ENCODE results near the gene SMPD3.

The SMPD3 gene

DNA sequence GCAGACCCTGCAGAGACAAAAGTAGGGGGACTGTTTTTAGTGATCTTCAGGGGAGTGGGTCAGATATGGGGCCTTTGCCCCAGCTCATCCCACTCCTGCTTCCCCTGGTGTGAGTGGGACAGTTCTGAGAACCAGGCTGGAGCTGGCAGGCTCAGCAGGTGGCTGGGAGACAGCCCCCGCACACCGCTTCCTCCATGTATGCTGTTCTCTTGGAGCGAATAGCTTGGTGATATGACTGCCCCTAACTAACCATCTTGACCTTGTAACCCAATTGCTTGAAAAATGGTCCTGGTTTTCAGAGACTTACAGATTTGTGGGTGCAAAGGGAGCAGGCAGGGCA lies 76.0 kb downstream of the SMPD3 start:
- DNase-seq (ENCODE audit: extremely low read depth in 1 of 2, low read depth in 1 of 2) = no peak

DNA sequence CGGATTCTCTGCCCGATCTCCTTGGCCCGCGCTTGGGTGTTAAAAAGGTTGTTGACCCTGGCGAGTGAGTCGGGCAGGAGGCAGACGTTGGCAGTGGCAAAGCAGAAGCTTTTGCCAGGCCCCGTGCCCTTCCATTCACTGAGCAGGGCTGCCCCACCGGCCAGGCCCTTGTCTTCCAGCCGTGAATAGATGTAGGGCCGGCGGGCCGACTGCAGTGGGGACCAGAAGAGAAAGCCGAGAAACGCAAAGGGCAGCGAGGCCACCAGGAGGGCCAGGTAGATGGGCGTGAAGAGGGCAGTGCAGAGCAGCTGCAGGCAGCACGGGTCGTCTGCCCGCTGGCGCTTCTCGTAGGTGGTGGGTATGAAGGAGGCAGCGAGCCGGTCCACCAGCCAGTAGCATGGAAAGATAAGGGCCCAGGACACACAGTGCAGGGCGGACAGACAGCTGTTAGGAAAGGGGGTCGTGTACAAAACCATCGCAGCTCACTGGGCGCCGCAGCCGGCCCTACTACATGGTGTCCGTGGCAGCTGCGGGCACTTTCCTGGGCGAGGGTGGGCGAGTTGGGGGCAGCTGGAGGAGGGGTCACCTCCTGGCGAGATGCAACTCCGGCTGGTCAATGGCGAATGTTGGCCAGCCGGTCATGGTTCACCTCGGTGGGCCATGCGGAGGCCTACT lies 76.5 kb downstream of the SMPD3 start:
- DNase-seq (ENCODE audit: extremely low read depth in 1 of 2, low read depth in 1 of 2) = no peak

DNA sequence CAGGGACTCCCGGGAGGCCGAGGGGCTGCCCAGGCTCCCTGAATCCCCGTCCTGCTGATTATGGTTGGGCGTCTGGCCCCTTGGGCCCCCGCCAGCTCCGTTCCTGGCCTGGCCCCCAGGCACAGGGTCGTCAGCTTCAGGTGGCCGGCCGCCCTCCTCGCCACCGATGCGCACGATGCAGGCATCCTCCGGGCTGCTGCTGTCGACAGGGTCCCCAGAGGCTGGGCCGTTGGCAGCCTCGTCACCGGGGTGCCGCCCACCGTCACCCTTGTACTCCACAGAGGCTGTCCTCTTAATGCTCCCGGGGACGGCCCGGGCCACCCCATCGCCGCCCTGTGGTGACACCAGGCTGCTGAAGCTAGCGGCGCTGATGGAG lies 77.0 kb downstream of the SMPD3 start:
- DNase-seq (ENCODE audit: extremely low read depth in 1 of 2, low read depth in 1 of 2) = no peak

DNA sequence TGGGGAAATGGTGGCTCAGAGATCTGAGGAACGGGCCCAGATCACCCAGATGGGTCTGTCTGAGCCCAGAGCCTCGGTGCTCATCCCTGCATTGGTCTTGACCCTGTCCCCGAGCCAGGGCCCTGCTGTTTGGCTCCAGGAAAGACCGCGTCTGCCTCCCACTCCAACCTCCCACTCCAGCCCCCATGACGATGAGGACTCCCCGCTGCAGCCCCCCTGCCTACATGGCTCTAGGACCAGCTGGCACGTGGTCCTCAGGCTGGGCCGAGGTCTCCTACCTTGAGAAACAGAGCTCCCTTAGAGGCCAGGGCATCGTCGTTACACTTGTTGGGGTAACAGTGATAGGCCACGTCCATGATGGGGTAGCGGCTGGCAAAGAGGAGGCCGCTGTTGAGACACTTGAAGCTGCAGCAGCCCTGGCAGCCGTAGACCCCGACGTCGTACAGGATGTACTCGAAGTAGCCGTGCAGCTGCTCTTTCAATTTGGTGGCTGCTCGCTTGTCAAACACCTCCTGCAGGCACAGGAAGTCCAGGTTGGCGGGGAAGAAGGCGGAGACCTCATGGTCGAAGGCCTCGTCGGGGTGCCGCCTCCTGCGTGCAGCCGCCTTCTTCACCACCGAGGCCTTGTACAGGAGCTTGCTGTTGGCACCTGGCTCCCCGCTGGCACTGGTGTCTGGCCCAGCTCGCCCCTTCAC lies 77.6 kb downstream of the SMPD3 start:
- DNase-seq (ENCODE audit: extremely low read depth in 1 of 2, low read depth in 1 of 2) = no peak

DNA sequence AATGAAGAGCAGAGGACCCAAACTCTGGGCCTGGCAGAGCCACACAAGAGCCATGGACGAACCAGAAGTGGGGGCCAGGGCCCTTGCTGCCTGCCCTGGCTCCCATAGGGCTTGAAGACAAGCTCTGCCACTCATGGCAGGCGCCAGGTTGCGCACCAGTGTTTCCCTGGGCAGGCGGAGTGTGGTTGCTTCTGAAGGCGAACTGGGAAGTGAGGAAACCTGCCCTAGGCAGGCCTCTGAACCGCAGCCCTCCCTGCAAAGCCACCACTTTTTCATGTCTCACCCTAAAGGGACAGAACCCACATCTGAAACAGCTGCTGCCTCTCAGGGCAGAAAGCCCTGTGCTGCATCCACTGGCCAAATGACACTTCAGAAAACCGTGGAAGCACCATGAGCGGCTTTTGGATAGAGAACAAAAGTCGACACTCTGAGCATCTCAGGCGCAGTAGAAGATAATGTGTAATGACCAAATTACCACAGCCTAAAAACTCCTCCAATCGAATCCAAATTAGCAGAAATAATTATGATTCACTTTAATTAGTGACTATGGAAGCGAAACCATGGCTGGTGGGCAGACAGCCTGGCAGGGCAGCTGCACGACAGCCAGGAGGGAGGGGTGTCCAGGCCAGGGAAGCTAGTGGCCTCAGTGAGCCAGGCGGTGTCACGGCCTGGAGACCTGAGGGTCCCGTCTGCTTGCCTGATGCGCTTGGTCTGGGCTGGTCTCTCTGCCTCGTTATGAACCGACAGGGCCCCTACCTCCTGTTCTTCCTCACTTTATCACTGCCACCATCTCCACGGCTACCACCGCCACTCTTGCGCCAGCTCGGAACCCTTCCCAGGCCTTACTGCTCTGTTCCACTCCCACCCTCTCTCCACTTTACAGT lies 78.4 kb downstream of the SMPD3 start:
- DNase-seq (ENCODE audit: extremely low read depth in 1 of 2, low read depth in 1 of 2) = no peak

DNA sequence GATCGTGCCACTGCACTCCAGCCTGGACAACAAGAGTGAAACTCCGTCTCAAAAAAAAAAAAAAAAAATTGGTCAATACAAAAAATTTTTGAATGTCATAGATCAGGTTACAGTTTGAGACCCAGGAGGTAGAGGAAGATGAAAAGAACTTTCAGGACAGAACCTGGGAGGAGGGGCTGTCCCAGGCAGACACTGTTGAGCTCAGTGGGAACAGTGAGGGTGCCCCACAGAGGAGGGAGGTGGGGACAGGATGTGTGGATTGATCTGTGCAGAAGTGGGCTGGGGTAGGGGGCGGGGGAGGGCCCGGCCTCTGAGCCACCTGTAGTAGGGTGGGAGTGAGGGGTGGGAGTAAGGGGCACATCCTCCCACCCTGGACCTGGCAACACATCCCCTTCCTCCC lies 79.1 kb downstream of the SMPD3 start:
- DNase-seq (ENCODE audit: extremely low read depth in 1 of 2, low read depth in 1 of 2) = no peak

DNA sequence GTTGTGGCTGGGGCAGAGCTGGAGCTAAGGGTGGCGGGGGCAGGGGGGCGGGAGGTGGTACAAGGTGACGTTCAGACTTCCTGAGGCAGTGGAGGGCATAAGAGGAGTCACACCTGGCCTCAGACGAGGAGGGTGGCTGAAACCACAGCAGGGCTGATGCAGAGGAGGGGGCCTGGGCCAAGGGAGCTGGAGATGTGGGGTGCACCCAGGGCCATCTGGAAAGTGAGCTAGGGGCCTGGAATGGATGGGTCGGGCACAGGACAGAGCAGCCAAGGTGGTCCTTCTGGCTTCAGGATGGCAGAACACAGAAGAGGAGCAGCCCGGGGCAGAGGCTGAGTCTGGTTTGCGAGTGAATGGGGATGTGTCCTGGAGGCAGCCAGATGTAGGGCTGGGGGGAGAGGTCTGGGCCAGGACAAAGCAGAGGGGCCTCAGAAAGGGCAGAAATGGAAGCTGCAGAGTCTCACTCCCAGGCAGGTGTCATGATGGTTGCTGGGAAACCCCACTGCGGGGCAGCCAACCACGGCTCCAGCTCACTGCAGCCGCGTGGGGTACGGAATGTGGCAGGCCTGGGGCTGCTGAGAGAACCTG lies 79.9 kb downstream of the SMPD3 start:
- no peak for DNase-seq (ENCODE audit: extremely low read depth in 1 of 2, low read depth in 1 of 2)

DNA sequence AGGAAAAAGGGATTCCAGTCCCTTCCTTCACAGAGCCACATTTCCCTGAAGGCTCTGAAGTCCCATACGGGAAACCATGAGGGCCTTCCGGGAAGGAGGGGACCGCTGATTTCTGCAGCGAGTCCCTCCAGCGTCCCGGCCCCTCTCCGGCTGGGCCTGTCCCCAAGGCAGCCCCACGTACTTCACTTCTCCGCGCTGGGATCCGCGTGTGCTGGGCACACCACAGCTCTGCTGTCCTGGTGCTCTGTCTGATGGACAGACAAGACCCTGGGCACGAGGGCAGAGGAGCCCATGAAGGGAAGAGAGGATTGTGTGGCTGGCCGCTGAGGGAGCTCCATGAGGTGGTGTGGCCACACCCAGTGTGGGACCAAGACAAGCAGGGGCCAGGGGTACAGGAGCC lies 80.4 kb downstream of the SMPD3 start:
- DNase-seq (ENCODE audit: extremely low read depth in 1 of 2, low read depth in 1 of 2) = no peak

DNA sequence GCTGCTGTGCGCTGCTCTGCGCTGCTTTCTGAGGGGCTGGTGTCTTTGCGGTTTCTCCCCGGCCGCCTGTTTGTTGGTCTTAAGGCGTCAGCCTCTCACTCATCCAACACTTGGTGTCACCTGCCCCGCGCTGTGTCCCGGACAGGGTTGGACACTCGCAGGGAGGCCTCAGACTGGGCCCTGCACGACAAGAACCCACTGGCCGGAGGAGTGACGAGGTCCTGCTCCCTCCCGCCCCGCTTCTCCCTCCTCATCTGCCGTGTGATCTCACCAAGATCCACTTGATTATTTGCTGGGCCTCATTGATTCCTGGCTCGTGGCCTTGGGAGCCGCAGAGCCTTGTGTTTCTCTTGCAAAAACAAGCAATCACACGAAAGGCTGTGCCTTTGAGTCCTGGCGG lies 80.9 kb downstream of the SMPD3 start:
- DNase-seq (ENCODE audit: extremely low read depth in 1 of 2, low read depth in 1 of 2) = no peak

DNA sequence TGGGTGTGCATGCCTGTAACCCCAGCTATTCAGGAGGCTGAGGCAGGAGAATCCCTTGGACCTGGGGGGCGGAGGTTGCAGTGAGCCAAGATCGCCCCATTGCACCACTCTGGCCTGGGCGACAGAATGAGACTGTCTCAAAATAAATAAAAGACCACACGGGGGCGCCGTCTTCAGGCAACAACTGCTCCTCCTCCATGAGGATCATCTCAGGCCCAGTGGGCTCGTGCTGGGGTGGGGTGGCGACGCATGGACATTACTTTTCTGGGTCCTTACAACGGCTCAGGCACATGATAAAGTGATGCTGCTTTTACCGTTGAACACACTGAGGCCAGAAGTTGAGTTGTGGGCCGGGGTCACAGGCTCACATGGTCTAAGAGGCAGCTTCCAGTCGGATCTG lies 81.3 kb downstream of the SMPD3 start:
- DNase-seq (ENCODE audit: extremely low read depth in 1 of 2, low read depth in 1 of 2) = no peak

DNA sequence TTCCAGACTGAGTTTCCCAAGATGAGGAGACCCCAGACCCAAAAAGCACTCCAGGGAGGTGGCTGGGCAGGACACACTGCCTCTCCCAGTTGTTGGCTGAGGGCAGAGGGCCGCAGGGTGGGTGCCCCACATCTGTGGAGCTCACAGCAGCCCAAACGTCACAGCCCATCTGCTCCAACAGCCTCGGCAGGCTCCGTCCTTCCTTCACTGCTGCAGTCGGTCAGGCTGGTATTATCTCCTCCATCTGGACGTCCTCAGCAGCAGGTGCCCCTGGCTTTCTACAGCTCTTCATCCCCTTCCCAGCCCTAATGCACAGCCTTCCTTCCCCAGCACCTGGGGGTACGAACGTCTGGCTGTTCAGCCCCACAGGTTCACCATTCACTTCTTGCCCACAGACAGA lies 82.2 kb downstream of the SMPD3 start:
- DNase-seq (ENCODE audit: extremely low read depth in 1 of 2, low read depth in 1 of 2) = no peak

DNA sequence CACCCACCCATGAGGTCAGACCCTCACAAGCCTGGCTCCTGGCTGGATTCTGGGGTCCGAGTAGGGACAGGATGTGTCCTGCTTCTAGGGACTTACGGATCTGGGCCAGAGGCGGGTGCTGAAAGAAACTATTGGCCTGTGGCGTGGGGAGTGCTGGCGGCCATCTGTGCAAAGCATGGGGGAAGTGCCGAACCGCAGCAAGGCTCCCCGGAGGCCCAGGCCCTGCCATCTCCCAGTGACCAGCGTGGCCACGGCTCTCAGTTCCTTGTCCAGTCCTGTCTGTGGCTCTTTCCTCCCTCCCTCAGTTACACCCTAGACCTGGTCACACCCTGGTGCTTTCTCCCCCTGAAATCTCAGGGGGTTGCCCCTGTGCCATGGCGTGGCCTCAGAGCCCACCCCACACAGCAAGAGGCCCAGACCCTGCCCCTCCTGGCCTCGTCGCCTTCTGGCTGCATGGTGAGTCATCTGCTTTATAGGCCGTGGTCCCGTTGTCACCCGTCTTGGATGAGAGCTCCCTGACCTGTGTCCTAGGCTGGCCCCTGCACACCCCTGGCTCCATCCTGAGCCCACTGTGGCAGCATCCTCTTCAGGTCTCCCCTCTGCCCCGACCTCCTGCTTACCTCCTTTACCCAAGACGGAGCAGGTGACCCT lies 83.0 kb downstream of the SMPD3 start:
- DNase-seq (ENCODE audit: extremely low read depth in 1 of 2, low read depth in 1 of 2) = no peak

DNA sequence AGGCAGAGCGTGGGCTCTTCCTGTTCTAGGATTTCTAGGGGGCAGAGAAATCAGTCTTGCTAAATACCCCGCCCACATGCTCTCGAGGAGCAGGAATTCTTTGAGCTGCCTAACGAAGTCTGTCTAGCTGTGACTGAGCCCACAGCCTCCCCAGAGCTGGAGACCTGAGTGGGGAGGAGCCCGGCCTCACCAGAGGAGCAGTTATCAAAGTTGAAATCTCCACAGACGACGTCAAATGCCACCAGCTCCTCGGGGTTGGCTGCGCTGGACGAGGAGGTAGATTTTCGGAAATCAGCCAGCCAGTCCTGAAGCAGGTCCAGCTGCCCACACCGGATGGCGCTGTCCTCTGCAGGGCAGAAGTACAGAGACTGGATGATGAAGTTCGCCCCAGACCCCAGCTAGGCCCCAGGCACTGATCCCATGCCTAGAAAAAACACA lies 83.7 kb downstream of the SMPD3 start:
- no peak for DNase-seq (ENCODE audit: extremely low read depth in 1 of 2, low read depth in 1 of 2)

DNA sequence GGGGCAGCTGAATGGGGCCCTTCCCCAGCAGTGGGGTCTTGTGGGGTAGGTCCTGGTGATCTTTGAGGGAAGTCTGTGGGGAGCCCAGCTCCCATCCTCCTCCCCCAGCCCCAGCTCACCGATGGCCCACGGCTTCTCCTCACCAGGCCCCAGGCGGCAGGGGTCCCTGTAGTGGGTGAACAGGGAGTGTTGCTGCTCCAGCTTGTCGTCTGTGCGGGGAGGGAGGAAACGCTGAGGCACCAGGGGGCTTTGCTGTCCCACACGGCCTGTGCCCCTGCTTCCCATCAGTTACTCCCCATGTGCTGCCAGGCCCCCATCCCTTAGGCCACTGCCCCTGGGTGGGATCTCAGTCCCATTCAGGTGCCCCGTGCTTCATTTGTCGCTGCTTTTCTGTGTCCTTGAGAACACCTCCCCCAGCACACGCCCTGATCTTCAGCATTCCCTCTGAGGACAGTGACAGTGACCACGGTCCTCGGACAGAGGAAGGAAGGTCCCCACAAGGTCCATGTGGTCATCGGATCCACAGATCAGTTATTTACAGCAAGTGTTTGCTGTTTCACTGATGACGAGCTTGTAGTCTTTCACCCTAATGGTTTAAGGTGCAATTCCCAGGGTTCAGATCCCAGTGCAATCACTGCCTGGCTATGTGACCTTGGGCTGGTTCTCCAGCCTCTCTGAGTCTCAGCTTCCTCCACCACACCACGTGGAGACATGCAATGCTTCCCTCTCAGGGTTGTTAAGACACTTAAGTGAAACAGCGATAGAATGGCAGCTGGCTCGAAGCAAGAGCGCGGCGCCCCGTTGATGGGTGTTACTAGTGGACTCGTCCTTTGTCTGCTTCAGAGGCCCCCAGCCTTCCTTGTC lies 84.4 kb downstream of the SMPD3 start:
- no peak for DNase-seq (ENCODE audit: extremely low read depth in 1 of 2, low read depth in 1 of 2)

DNA sequence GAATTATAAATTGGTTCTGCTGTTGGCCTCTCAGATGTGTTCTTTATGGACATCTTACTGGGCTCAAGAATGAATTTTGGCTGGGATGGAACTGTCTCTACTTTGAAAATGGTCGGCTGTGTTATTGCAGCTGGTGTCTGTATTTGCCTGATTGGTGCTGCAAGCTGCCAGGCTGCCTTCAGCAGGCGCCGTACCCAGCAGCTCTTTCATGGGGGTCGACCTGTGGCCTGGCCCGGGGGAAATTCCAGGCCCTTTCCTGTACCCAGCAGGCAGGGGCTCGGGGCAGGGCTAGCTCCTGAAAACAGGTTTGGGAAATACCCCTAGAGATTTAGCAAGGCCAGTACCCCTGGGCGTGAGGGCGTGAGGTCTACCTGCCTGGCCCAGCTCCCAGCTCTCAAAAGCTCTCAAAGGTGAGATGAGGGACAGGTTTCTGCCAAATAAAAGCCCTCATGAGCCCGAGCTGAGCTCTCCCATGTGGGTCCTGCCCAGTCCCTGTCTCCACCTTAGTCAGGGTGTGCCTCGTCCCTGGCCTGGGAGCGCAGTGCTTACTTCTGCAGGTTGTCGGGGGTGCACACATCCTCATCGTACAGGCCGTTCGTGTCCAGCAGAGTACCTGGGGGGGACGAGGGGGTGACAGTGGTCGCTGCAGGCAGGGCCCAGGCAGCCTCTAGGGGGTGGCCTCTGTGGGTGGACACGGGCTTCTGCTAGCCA lies 85.2 kb downstream of the SMPD3 start:
- no peak for DNase-seq (ENCODE audit: extremely low read depth in 1 of 2, low read depth in 1 of 2)

DNA sequence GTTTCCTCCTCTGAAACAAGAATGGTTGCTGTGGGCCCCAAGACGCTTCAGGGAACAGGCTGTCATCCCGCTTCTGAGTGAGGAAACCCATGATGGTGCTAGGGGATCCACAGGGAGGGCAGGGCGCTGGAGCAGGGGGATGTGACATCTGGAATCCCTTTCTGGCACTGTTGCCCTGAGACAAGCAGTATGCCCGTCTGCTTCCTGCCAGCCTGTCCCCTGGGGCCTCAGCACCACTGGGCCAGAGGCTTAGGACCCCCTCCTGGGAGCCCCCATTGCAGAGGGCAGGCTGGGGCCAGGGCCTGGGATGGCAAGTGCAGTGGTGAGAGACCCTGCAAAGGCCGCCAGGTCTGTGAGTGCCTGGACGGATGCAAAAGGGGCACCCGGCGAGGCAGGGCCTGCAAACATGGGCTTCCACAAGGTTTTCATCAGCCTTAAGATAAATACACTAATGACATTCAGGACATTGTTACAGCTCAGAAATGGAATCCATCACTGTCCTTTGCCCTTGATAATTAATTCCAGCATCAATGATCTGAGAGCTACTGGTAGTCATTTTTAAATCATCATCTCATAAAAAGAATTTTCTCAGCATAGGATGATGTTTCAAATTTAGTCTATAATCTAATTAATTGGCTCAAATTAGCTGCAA lies 85.9 kb downstream of the SMPD3 start:
- no peak for DNase-seq (ENCODE audit: extremely low read depth in 1 of 2, low read depth in 1 of 2)

DNA sequence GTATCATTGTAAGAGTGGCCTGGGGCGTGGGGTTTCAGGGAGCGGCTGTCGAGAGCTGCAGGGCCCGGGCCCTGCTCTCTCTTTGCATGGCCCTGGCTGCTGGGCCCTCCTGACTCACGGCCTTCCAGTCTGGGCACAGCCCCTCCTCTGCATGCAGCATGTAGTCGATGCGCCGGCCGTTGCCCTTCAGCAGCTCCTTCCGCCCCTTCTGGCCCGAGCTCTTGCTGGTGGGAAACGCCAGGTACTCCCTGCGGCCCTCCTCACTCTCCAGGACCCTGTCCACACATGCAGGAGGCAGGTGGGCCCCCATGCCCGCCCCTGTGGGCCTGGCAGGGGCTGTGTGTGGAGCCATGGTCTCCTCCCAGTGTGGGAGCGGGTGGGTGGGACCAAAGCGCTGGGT lies 86.8 kb downstream of the SMPD3 start:
- DNase-seq (ENCODE audit: extremely low read depth in 1 of 2, low read depth in 1 of 2) = no peak

DNA sequence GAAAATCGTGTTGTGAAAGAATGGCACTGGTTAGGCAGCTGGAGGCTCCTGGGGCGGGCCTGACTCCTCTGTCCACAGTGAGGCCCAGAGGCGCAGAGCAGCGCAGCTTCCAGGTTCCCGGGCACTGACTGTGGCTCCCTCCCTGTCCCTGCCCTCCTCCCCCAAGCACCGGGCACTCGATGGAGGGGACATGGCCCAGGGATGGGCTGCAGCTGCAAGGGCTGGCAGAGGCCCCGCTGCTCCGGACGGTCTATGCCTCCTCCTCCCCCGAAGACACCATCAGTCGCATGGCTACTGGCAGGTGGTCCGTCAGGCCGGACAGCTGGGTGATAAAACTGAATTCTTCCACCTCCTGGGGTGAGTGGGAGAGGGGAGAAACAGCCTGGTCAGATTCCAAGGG lies 87.4 kb downstream of the SMPD3 start:
- DNase-seq (ENCODE audit: extremely low read depth in 1 of 2, low read depth in 1 of 2) = no peak

DNA sequence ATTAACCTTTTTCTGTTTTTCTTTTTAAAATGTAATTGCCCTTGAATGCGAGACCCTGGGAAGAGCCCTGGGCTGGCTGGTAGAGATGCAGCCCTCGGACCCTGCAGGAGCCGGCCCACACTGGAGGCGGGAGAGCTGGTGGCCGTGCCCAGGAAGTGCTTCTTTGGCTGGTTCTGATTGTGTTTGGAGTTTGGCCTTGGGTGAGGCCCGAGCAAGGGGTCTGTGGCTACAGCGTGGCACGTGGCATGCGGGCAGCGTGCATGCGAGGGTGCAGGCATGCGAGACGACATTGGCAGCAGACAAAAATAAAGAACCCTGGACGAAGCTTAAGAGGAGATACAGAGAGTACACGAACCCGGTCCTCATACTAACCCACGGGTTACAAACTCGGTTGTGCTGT lies 87.8 kb downstream of the SMPD3 start:
- no peak for DNase-seq (ENCODE audit: extremely low read depth in 1 of 2, low read depth in 1 of 2)

Measured in activated CD8-positive, alpha-beta memory T cell treated with anti-CD3 and anti-CD28 coated beads for 1 hour (primary cell).